ENCODE measurements around the gene CCIN. TPM values are rescaled to one million over a fixed set of nuclear protein-coding genes. Genes with fewer than 3 reads are reported as not detected.
"Not testable (repeated sequence)": the region's sequence is repeated elsewhere in the genome, so short reads cannot be mapped to it uniquely, and the experiment has no call there.

Gene CCIN
- total RNA-seq, 1 experiment from 2014 or later: not detected

GRCh38 chr9:36127652-36128244 lies 41.4 kb upstream of the CCIN start:
- no peak overlapping the region for H3K27ac ChIP-seq
- H3K4me1 ChIP-seq (replicated peaks; ENCODE audit: insufficient read depth): peaks cover 14% of the 10 kb centered on the region; the same call in 1 of the 2 replicates
- H3K4me2 ChIP-seq: no peak overlapping the region
- ChIA-PET CTCF (no interaction called here), POLR2A (ENCODE audit: unreplicated experiment) (no interaction called here)
- BruUV-seq (replicated peaks): no TSS peak
- H2AFZ ChIP-seq: no peak overlapping the region
- no peaks in the 10 kb centered on the region for H3K9me3 ChIP-seq (ENCODE audit: insufficient read depth, low read depth)
- H4K20me1 ChIP-seq (ENCODE audit: insufficient read depth): no peaks in the 10 kb centered on the region
- no peak for DNase-seq
- TF ChIP-seq EZH2 (IDR thresholded peaks at IDR 0.05; ENCODE audit: low read depth): no peak
- TF ChIP-seq, protein P1, sequence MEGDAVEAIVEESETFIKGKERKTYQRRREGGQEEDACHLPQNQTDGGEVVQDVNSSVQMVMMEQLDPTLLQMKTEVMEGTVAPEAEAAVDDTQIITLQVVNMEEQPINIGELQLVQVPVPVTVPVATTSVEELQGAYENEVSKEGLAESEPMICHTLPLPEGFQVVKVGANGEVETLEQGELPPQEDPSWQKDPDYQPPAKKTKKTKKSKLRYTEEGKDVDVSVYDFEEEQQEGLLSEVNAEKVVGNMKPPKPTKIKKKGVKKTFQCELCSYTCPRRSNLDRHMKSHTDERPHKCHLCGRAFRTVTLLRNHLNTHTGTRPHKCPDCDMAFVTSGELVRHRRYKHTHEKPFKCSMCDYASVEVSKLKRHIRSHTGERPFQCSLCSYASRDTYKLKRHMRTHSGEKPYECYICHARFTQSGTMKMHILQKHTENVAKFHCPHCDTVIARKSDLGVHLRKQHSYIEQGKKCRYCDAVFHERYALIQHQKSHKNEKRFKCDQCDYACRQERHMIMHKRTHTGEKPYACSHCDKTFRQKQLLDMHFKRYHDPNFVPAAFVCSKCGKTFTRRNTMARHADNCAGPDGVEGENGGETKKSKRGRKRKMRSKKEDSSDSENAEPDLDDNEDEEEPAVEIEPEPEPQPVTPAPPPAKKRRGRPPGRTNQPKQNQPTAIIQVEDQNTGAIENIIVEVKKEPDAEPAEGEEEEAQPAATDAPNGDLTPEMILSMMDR (conservative IDR thresholded peaks at IDR 0.05): no peak
- intact Hi-C loops (cut with micrococcal nuclease; ENCODE audit: unreplicated experiment): no loop called here
- H3K79me2 ChIP-seq (ENCODE audit: low read depth): no peaks in the 10 kb centered on the region
- H3K27me3 ChIP-seq (ENCODE audit: insufficient read depth, low read depth): no peaks in the 10 kb centered on the region
- no peaks in the 10 kb centered on the region for H3K9me2 ChIP-seq (ENCODE audit: insufficient read depth)
- no peak overlapping the region for H3K4me3 ChIP-seq
- H3F3A ChIP-seq (ENCODE audit: insufficient read depth, low read depth): 0 out of 2 replicates have a peak, but pooled peaks cover 4% of the 10 kb centered on the region
- no peaks in the 10 kb centered on the region for H3K36me3 ChIP-seq (ENCODE audit: low read depth)

DNA sequence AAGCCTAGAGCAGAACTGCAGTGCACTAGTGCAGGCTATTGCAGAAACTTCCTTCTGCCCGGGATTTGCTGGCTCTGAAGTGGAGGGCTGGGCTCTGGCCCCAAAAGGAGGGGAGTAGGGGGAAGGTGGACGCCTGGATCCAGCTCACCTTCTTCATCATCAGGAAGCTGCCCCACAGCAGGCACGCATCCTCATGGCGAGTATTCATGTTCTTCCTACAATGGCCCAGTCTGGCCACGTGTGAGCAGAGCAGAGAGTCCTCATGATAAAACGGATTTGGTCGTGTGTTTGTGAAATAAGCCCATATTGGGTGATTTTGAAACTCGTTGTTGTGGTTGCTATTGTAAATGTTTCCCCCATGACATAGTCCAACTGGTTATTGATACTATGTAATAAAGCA lies 40.8 kb upstream of the CCIN start:
- no TSS peak for BruUV-seq (replicated peaks)
- Histone ChIP-seq H3K4me3 (no peak overlapping the region), H2AFZ (no peak overlapping the region), H3K27ac (no peak overlapping the region), H4K20me1 (ENCODE audit: insufficient read depth) (no peaks in the 10 kb centered on the region), H3K4me1 (replicated peaks; ENCODE audit: insufficient read depth) (peaks cover 14% of the 10 kb centered on the region; the same call in 1 of the 2 replicates), H3K9me3 (ENCODE audit: insufficient read depth, low read depth) (no peaks in the 10 kb centered on the region), H3K9me2 (ENCODE audit: insufficient read depth) (no peaks in the 10 kb centered on the region), H3K79me2 (ENCODE audit: low read depth) (no peaks in the 10 kb centered on the region), H3F3A (ENCODE audit: insufficient read depth, low read depth) (0 out of 2 replicates have a peak, but pooled peaks cover 4% of the 10 kb centered on the region), H3K4me2 (no peak overlapping the region), H3K27me3 (ENCODE audit: insufficient read depth, low read depth) (no peaks in the 10 kb centered on the region), H3K36me3 (ENCODE audit: low read depth) (no peaks in the 10 kb centered on the region)
- TF ChIP-seq EZH2 (IDR thresholded peaks at IDR 0.05; ENCODE audit: low read depth): no peak
- TF ChIP-seq, protein P1 (conservative IDR thresholded peaks at IDR 0.05): no peak
- ChIA-PET POLR2A (ENCODE audit: unreplicated experiment) (no interaction called here), CTCF (no interaction called here)
- DNase-seq: no peak
- intact Hi-C loops (cut with micrococcal nuclease; ENCODE audit: unreplicated experiment): no loop called here

DNA sequence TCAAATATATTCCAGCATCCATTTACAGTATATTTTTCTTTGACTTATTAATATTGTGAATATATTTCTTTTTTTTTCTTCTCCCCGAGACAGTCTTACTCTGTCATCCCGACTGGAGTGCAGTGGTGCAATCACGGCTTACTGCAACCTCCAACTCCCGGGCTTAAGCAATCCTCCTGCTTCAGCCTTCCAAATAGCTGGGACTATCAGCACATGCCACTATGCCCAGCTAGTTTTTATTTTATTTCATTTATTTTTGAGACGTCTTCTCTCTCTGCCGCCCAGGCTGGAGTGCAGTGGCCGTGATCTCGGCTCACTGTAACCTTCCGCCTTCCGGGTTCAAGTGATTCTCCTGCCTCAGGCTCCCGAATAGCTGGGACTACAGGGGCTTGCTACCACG lies 40.0 kb upstream of the CCIN start:
- CTCF ChIA-PET: interaction anchor here (0.6 kb wide), 1 partner anchor 23 kb away, joined by 3 read pairs; no protein-coding TSS in a partner anchor
- no peaks in the 10 kb centered on the region for H3K9me3 ChIP-seq (ENCODE audit: insufficient read depth, low read depth)
- intact Hi-C loops (cut with micrococcal nuclease; ENCODE audit: unreplicated experiment): no loop called here

DNA sequence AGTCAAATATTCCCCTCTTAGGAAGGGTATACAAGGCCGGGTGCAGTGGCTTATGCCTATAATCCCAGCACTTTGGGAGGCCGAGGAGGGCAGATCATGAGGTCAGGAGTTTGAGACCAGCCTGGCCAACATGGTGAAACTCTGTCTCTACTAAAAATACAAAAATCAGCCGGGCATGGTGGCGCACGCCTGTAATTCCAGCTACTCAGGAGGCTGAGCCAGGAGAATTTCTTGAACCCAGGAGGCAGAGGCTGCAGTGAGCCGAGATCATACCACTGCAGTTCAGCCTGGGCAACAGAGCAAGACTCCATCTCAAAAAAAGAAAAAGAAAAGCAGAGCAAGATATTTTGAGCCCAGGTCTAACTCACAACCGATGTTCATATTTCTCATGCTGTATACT lies 37.5 kb upstream of the CCIN start:
- H4K20me1 ChIP-seq (ENCODE audit: insufficient read depth); H3K79me2 ChIP-seq (ENCODE audit: low read depth); H3K9me2 ChIP-seq (ENCODE audit: insufficient read depth); BruUV-seq (replicated peaks); POLR2A ChIA-PET (ENCODE audit: unreplicated experiment); H3K36me3 ChIP-seq (ENCODE audit: low read depth); H3K4me3 ChIP-seq; H2AFZ ChIP-seq; H3F3A ChIP-seq (ENCODE audit: insufficient read depth, low read depth); H3K27me3 ChIP-seq (ENCODE audit: insufficient read depth, low read depth); DNase-seq; CTCF ChIA-PET; H3K9me3 ChIP-seq (ENCODE audit: insufficient read depth, low read depth): not testable (repeated sequence)
- peak overlapping the region; percentile 28; the same call in 1 of the 2 replicates for H3K4me2 ChIP-seq
- intact Hi-C loops (cut with micrococcal nuclease; ENCODE audit: unreplicated experiment): loop anchor here (1.0 kb wide), 1 partner anchor 38 kb away; no protein-coding TSS in a partner anchor
- peaks cover 18% of the 10 kb centered on the region; the same call in 1 of the 2 replicates for H3K4me1 ChIP-seq (replicated peaks; ENCODE audit: insufficient read depth)
- H3K27ac ChIP-seq: peak overlapping the region; percentile 74

More for the DNA sequence above, 40.0 kb upstream of the CCIN start:
- H3K27ac ChIP-seq: no peak overlapping the region
- H3F3A ChIP-seq (ENCODE audit: insufficient read depth, low read depth): 0 out of 2 replicates have a peak, but pooled peaks cover 4% of the 10 kb centered on the region
- H4K20me1 ChIP-seq (ENCODE audit: insufficient read depth): no peaks in the 10 kb centered on the region
- no peaks in the 10 kb centered on the region for H3K9me2 ChIP-seq (ENCODE audit: insufficient read depth)
- POLR2A ChIA-PET (ENCODE audit: unreplicated experiment): no interaction called here
- H3K4me2 ChIP-seq: no peak overlapping the region
- no peak overlapping the region for H3K4me3 ChIP-seq
- H2AFZ ChIP-seq: no peak overlapping the region
- BruUV-seq (replicated peaks): no TSS peak
- H3K79me2 ChIP-seq (ENCODE audit: low read depth): no peaks in the 10 kb centered on the region
- H3K4me1 ChIP-seq (replicated peaks; ENCODE audit: insufficient read depth): peaks cover 14% of the 10 kb centered on the region; the same call in 1 of the 2 replicates
- no peak for DNase-seq
- TF ChIP-seq, protein P1 (conservative IDR thresholded peaks at IDR 0.05): no peak
- no peak for TF ChIP-seq EZH2 (IDR thresholded peaks at IDR 0.05; ENCODE audit: low read depth)
- no peaks in the 10 kb centered on the region for H3K27me3 ChIP-seq (ENCODE audit: insufficient read depth, low read depth)
- H3K36me3 ChIP-seq (ENCODE audit: low read depth): no peaks in the 10 kb centered on the region

Data from PC-9 (cell line).